B cell (primary cell): ENCODE data around the gene HMCN1. TPM values are rescaled to one million over a fixed set of nuclear protein-coding genes. Genes with fewer than 3 reads are reported as not detected.

Experiments
- ATAC-seq: fragments of 200-7000 bp; cut with Tn5 transposase; one replicate; pipeline ENCODE4 v1.10.0; 2021; ENCODE audit warnings: low read depth, mild to moderate bottlenecking, moderate number of reproducible peaks, moderate library complexity
- CTCF ChIA-PET: fragments of 350-600 bp; sonication (Branson Sonifier 250); formaldehyde crosslinking; loops from one replicate; lab custom pipeline; 2021; ENCODE audit warnings: antibody characterized with exemption, inconsistent platforms; lab: Charles Lee
- POLR2A ChIA-PET: fragments of 350-600 bp; sonication (Branson Sonifier 250); formaldehyde crosslinking; loops from one replicate; lab custom pipeline; 2021; ENCODE audit warnings: antibody characterized with exemption; lab: Charles Lee
- DNase-seq: peaks from one replicate; pipeline ENCODE4 v3.0.0; 2013
- H2AFZ ChIP-seq: 2 replicates; pipeline ENCODE4 v1.6.1; 2012; ENCODE audit warnings: mild to moderate bottlenecking, low read depth, low read length; ENCODE audit not compliant: insufficient read depth, poor library complexity, severe bottlenecking
- H3K27ac ChIP-seq, 2 donors: 1 replicate in 1 of 2; 2 replicates in 1 of 2; pipeline ENCODE4 v1.5.1; 2012 to 2013; ENCODE audit warnings: low read length in 2 of 2, mild to moderate bottlenecking in 2 of 2, moderate library complexity in 1 of 2
- H3K27me3 ChIP-seq, 4 experiments: fragments of 200-600 bp in 1 of 4; sonication (generic) in 1 of 4; replicated peaks in 1 of 4; 1 replicate in 2 of 4; 2 replicates in 2 of 4; pipeline versions ENCODE4 v1.6.1 to v1.7.0; 2013 to 2016; ENCODE audit warnings: low read length in 3 of 4, mild to moderate bottlenecking in 2 of 4, mixed read lengths in 1 of 4, moderate library complexity in 1 of 4; ENCODE audit not compliant: insufficient read depth in 4 of 4, control insufficient read depth in 3 of 4; ENCODE audit errors: control extremely low read depth in 1 of 4
- H3K36me3 ChIP-seq, 2 experiments: replicated peaks in 1 of 2; 1 replicate in 1 of 2; 2 replicates in 1 of 2; pipeline versions ENCODE4 v1.6.1 to v1.7.1; 2013; ENCODE audit warnings: low read length in 1 of 2; ENCODE audit not compliant: insufficient read depth in 2 of 2, control insufficient read depth in 1 of 2; ENCODE audit errors: control extremely low read depth in 1 of 2, extremely low read depth in 1 of 2
- H3K4me1 ChIP-seq, 2 donors: fragments of 200-600 bp in 1 of 2; sonication (generic) in 1 of 2; 1 replicate in 1 of 2; 2 replicates in 1 of 2; pipeline versions ENCODE4 v1.5.1 to v1.6.1; 2013 to 2017; ENCODE audit warnings: low read length in 2 of 2; ENCODE audit not compliant: control insufficient read depth in 2 of 2, insufficient read depth in 2 of 2
- H3K4me2 ChIP-seq: replicated peaks from 2 replicates; pipeline ENCODE3; 2012; ENCODE audit warnings: mild to moderate bottlenecking, low read depth, low read length; ENCODE audit not compliant: poor library complexity, severe bottlenecking
- H3K4me3 ChIP-seq, 5 experiments: fragments of 200-600 bp in 1 of 5; sonication (generic) in 1 of 5; 1 replicate in 3 of 5; 2 replicates in 2 of 5; pipeline versions ENCODE4 v1.5.1 to v1.7.0; 2011 to 2016; ENCODE audit warnings: low read length in 4 of 5, mild to moderate bottlenecking in 4 of 5, low read depth in 2 of 5, control low read depth in 1 of 5, moderate library complexity in 1 of 5; ENCODE audit not compliant: insufficient read depth in 1 of 5; ENCODE audit errors: control extremely low read depth in 1 of 5, extremely low read depth in 1 of 5
- H3K79me2 ChIP-seq: fragments of 200-600 bp; sonication (generic); one replicate; pipeline ENCODE4 v1.6.0; 2016; ENCODE audit warnings: low read length; ENCODE audit not compliant: control insufficient read depth, insufficient read depth
- H3K9ac ChIP-seq: fragments of 200-600 bp; sonication (generic); 2 replicates; pipeline ENCODE4 v1.6.1; 2017; ENCODE audit warnings: mild to moderate bottlenecking, low read length, moderate library complexity
- H3K9me3 ChIP-seq, 3 donors: one replicate each; pipeline versions ENCODE4 v1.6.1 to v1.7.1; 2013; ENCODE audit warnings: low read length in 2 of 3; ENCODE audit not compliant: control insufficient read depth in 2 of 3, insufficient read depth in 1 of 3; ENCODE audit errors: control extremely low read depth in 1 of 3
- H4K20me1 ChIP-seq: 2 replicates; pipeline ENCODE4 v1.6.0; 2012; ENCODE audit warnings: mild to moderate bottlenecking, low read length; ENCODE audit not compliant: insufficient read depth, control insufficient read depth, poor library complexity, severe bottlenecking
- H3K27ac Mint-ChIP-seq: one replicate; pipeline ENCODE4 v1.8.0; 2021; ENCODE audit warnings: mixed read lengths
- H3K27me3 Mint-ChIP-seq: one replicate; pipeline ENCODE4 v1.8.0; 2021; ENCODE audit warnings: mixed read lengths
- H3K4me1 Mint-ChIP-seq: one replicate; pipeline ENCODE4 v1.8.0; 2021; ENCODE audit warnings: mixed read lengths
- H3K4me3 Mint-ChIP-seq: one replicate; pipeline ENCODE4 v1.8.0; 2021; ENCODE audit warnings: mixed read lengths
- H3K9me3 Mint-ChIP-seq: one replicate; pipeline ENCODE4 v1.8.0; 2022; ENCODE audit warnings: mixed read lengths; ENCODE audit not compliant: insufficient read depth
- EZH2 ChIP-seq: IDR thresholded peaks from 2 replicates; pipeline ENCODE4 v1.6.1; 2012; ENCODE audit warnings: borderline replicate concordance, low read depth, mild to moderate bottlenecking, moderate library complexity, low read length; ENCODE audit not compliant: insufficient read depth, poor library complexity, severe bottlenecking
- WGBS: methylation state at CpG from one replicate; pipeline ENCODE4 v1.1.5; 2013; ENCODE audit warnings: missing lambda C conversion rate; ENCODE audit not compliant: insufficient coverage; 5-methylcytosine and 5-hydroxymethylcytosine counted together
- intact Hi-C: fragments of 100-400 bp; cut with micrococcal nuclease; formaldehyde crosslinking; loops from one replicate; pipeline ENCODE4 v1.10.0; 2022
- polyA plus RNA-seq: library from polyadenylated mRNA; depleted of rRNA; stranded (reverse); fragments of >200 nt; gene quantifications from 2 replicates; pipeline ENCODE4 v1.2.3, GENCODE V29; 2012
- total RNA-seq, 2 donors: library from RNA; stranded (reverse); fragments of 120-200 nt in 1 of 2; gene quantifications; 1 replicate in 1 of 2; 2 replicates in 1 of 2; pipeline versions ENCODE4 v1.2.3 to v1.2.4, GENCODE V29; 2013 to 2022
- TF ChIP-seq, protein P1 (sequence below): fragments of 200-600 bp; IDR thresholded peaks from one replicate; pipeline ENCODE4 v1.8.0; 2022; ENCODE audit warnings: antibody characterized with exemption, mild to moderate bottlenecking

The HMCN1 gene
- total and polyA plus RNA-seq, 2 donors (not counting 1 experiment from before 2014, with no cell fraction given): not detected

GRCh38 chr1:186046437-186047211 is 312.4 kb downstream of the HMCN1 start:
- intact Hi-C loops: no loop called here
- H3K4me3 ChIP-seq: no peak overlapping the region
- H3K27ac ChIP-seq: no peak overlapping the region
- Mint-ChIP-seq H3K27ac (no peak overlapping the region), H3K4me1 (no peaks in the 10 kb centered on the region), H3K9me3 (no peaks in the 10 kb centered on the region), H3K27me3 (no peaks in the 10 kb centered on the region), H3K4me3 (no peak overlapping the region)
- no peaks in the 10 kb centered on the region for H3K36me3 ChIP-seq
- POLR2A ChIA-PET: no interaction called here
- no peaks in the 10 kb centered on the region for H3K79me2 ChIP-seq
- ATAC-seq: no peak
- H4K20me1 ChIP-seq: no peaks in the 10 kb centered on the region
- 100% methylated on average over 3 of the region's 4 CpGs for WGBS
- H3K4me1 ChIP-seq: no peaks in the 10 kb centered on the region
- H3K9me3 ChIP-seq: no peaks in the 10 kb centered on the region
- CTCF ChIA-PET: no interaction called here
- no peak overlapping the region for H3K9ac ChIP-seq
- no peaks in the 10 kb centered on the region for H3K27me3 ChIP-seq
- no peak overlapping the region for H3K4me2 ChIP-seq
- no peak for DNase-seq
- TF ChIP-seq, protein P1, sequence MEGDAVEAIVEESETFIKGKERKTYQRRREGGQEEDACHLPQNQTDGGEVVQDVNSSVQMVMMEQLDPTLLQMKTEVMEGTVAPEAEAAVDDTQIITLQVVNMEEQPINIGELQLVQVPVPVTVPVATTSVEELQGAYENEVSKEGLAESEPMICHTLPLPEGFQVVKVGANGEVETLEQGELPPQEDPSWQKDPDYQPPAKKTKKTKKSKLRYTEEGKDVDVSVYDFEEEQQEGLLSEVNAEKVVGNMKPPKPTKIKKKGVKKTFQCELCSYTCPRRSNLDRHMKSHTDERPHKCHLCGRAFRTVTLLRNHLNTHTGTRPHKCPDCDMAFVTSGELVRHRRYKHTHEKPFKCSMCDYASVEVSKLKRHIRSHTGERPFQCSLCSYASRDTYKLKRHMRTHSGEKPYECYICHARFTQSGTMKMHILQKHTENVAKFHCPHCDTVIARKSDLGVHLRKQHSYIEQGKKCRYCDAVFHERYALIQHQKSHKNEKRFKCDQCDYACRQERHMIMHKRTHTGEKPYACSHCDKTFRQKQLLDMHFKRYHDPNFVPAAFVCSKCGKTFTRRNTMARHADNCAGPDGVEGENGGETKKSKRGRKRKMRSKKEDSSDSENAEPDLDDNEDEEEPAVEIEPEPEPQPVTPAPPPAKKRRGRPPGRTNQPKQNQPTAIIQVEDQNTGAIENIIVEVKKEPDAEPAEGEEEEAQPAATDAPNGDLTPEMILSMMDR: no peak
- no peak for TF ChIP-seq EZH2
- no peak overlapping the region for H2AFZ ChIP-seq

- 100% methylated on average over 2 of the region's 3 CpGs for WGBS
These were observed 316.2 kb downstream of the HMCN1 start for GRCh38 chr1:186050360-186050759.

More at GRCh38 chr1:186050360-186050759, 316.2 kb downstream of the HMCN1 start:
- ATAC-seq (no peak), DNase-seq (no peak)
- no peak for TF ChIP-seq EZH2
- TF ChIP-seq, protein P1: no peak
- intact Hi-C loops: no loop called here
- H3K27me3 Mint-ChIP-seq: no peaks in the 10 kb centered on the region
- Histone ChIP-seq H3K27ac (no peak overlapping the region), H3K36me3 (no peaks in the 10 kb centered on the region), H2AFZ (no peak overlapping the region), H4K20me1 (no peaks in the 10 kb centered on the region), H3K4me3 (no peak overlapping the region), H3K4me2 (no peak overlapping the region), H3K9ac (no peak overlapping the region), H3K79me2 (no peaks in the 10 kb centered on the region), H3K4me1 (no peaks in the 10 kb centered on the region), H3K9me3 (no peaks in the 10 kb centered on the region), H3K27me3 (no peaks in the 10 kb centered on the region)
- no peak overlapping the region for H3K4me3 Mint-ChIP-seq
- H3K27ac Mint-ChIP-seq: no peak overlapping the region
- H3K4me1 Mint-ChIP-seq: no peaks in the 10 kb centered on the region
- POLR2A ChIA-PET: no interaction called here
- H3K9me3 Mint-ChIP-seq: no peaks in the 10 kb centered on the region
- CTCF ChIA-PET: no interaction called here
